Stimulated activated CD4-positive, alpha-beta T cell treated with anti-CD3 and anti-CD28 coated beads, Interleukin-4, amount 100 ng/mL, for 1 hour (primary cell): ENCODE data around the gene ARL6.
A peak's percentile ranks its signal among the peaks of the same experiment; 100 is the strongest.
"Not testable (repeated sequence)": the region's sequence is repeated elsewhere in the genome, so short reads cannot be mapped to it uniquely, and the experiment has no call there.

Experiments
- DNase-seq: peaks from one replicate; pipeline ENCODE4 v3.0.0-alpha.2; 2020

The ARL6 gene

GRCh38 chr3:97821774-97822358, 57.3 kb downstream of the ARL6 start, which contains the start of gene CRYBG3:
Gene CRYBG3, plus strand, starts transcription at chr3:97822011. Its CDS starts 196 bp downstream, at chr3:97822207.
- peak; percentile 82 for DNase-seq

GRCh38 chr3:97822359-97822775, 57.8 kb downstream of the ARL6 start:
- peak; percentile 18 for DNase-seq

- no peak for DNase-seq
Observed at GRCh38 chr3:97823046-97824004, 58.8 kb downstream of the ARL6 start.

- no peak for DNase-seq
Observed at GRCh38 chr3:97825101-97825500, 60.5 kb downstream of the ARL6 start.

- DNase-seq: no peak
Observed at GRCh38 chr3:97827741-97828471, 63.3 kb downstream of the ARL6 start.

GRCh38 chr3:97829198-97829597, 64.6 kb downstream of the ARL6 start:
- no peak for DNase-seq

- no peak for DNase-seq
Observed at GRCh38 chr3:97830638-97831037, 66.1 kb downstream of the ARL6 start.

GRCh38 chr3:97831140-97831539, 66.6 kb downstream of the ARL6 start:
- no peak for DNase-seq

GRCh38 chr3:97833184-97833583, 68.6 kb downstream of the ARL6 start:
- DNase-seq: not testable (repeated sequence)

- DNase-seq: no peak
Observed at GRCh38 chr3:97835761-97836160, 71.2 kb downstream of the ARL6 start.

GRCh38 chr3:97838393-97838792, 73.8 kb downstream of the ARL6 start:
- no peak for DNase-seq

GRCh38 chr3:97839944-97840343, 75.4 kb downstream of the ARL6 start:
- DNase-seq: no peak

GRCh38 chr3:97841304-97841703, 76.7 kb downstream of the ARL6 start:
- no peak for DNase-seq

GRCh38 chr3:97841956-97842355, 77.4 kb downstream of the ARL6 start:
- DNase-seq: no peak

GRCh38 chr3:97848779-97849178, 84.2 kb downstream of the ARL6 start:
- no peak for DNase-seq
